Ishikawa (cell line): ENCODE measurements around the gene NAA38.

Experiments used
- CEBPB ChIP-seq: IDR thresholded peaks from 2 replicates; pipeline ENCODE4 v1.6.1; 2012
- EGR1 ChIP-seq: IDR thresholded peaks from 2 replicates; pipeline ENCODE4 v1.6.1; 2012
- EP300 ChIP-seq: IDR thresholded peaks from 2 replicates; pipeline ENCODE4 v1.6.1; 2012; ENCODE audit warnings: borderline replicate concordance
- MAX ChIP-seq: IDR thresholded peaks from 2 replicates; pipeline ENCODE4 v1.6.1; 2012
- TAF1 ChIP-seq: IDR thresholded peaks from 2 replicates; pipeline ENCODE4 v1.6.1; 2012; ENCODE audit warnings: low read depth, mild to moderate bottlenecking
- TEAD4 ChIP-seq: IDR thresholded peaks from 2 replicates; pipeline ENCODE4 v1.6.1; 2012
- ZBTB7A ChIP-seq: IDR thresholded peaks from 2 replicates; pipeline ENCODE4 v1.6.1; 2012; ENCODE audit warnings: low read depth

- TF ChIP-seq TAF1 (0 out of 2 replicates have a peak, but pooled peaks have one; percentile 48), EP300 (no peak), ZBTB7A (0 out of 2 replicates have a peak, but pooled peaks have one; percentile 4), EGR1 (no peak; the same call in 1 of the 2 replicates), TEAD4 (no peak; the same call in 1 of the 2 replicates), CEBPB (no peak), MAX (peak; percentile 85)
Measured at GRCh38 chr17:7843536-7844291, 13.6 kb downstream of the NAA38 start.
